ENCODE measurements around the gene CDC34. TPM values are rescaled to one million over a fixed set of nuclear protein-coding genes. Genes with fewer than 3 reads are reported as not detected.

CDC34 gene
- total and polyA plus RNA-seq, 9 of the 15 experiments (the other 6 are each of a cell fraction or from before 2014, with no cell fraction given): 0.80 to 203 (median 65.5) TPM

DNA sequence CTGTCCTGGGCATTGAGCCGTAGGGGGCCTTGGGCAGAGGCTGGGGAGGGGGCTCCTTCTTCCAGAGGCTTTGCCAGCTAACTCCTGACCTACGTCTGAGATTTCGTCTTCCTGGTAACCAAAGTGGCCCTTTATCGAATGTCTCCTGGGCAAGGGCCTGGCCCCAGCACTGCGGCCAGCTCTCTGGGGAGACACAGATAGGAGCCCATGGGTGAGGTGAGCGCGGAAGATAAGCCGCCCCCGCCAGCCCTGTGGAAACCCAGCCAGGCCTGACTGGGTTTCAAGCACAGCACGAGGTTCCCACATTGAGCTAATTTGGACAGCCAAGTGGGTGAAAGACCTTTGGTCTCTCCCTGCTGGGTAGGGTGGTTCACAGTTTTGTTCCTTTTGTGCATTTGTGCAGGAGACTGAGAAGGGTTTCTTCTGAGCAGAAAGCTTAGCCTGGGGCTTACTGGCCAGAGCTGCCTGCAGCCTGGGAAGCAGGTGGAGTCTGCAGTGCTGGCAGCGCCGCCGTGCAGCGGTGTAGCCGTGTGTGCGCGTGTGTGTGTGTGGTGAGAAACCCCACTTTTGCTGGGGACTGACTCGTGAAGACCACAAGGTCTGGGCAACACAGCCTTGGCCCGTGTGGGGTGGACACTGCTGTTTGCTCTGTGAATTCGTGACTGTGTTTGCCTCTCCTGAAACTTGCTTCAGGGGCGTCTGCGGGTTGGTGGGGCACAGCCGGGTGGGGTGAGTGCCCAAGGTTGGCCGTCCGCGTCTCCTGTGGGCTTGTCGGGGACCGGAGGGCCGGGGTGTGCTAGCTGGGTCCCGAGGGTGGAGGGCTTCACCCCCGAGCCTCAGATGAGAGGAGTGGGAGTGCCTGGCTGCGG is 43.3 kb downstream of the CDC34 start (continued):
- TF ChIP-seq, protein P1, sequence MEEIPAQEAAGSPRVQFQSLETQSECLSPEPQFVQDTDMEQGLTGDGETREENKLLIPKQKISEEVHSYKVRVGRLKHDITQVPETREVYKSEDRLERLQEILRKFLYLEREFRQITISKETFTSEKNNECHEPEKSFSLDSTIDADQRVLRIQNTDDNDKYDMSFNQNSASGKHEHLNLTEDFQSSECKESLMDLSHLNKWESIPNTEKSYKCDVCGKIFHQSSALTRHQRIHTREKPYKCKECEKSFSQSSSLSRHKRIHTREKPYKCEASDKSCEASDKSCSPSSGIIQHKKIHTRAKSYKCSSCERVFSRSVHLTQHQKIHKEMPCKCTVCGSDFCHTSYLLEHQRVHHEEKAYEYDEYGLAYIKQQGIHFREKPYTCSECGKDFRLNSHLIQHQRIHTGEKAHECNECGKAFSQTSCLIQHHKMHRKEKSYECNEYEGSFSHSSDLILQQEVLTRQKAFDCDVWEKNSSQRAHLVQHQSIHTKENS (CRISPR knock-in tag; IDR thresholded peaks at IDR 0.05): no peak
- no peak for TF ChIP-seq ZNF232 (CRISPR knock-in tag; IDR thresholded peaks at IDR 0.05)
- TF ChIP-seq, protein P2, sequence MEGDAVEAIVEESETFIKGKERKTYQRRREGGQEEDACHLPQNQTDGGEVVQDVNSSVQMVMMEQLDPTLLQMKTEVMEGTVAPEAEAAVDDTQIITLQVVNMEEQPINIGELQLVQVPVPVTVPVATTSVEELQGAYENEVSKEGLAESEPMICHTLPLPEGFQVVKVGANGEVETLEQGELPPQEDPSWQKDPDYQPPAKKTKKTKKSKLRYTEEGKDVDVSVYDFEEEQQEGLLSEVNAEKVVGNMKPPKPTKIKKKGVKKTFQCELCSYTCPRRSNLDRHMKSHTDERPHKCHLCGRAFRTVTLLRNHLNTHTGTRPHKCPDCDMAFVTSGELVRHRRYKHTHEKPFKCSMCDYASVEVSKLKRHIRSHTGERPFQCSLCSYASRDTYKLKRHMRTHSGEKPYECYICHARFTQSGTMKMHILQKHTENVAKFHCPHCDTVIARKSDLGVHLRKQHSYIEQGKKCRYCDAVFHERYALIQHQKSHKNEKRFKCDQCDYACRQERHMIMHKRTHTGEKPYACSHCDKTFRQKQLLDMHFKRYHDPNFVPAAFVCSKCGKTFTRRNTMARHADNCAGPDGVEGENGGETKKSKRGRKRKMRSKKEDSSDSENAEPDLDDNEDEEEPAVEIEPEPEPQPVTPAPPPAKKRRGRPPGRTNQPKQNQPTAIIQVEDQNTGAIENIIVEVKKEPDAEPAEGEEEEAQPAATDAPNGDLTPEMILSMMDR (IDR thresholded peaks at IDR 0.05 in 2 of 3, conservative IDR thresholded peaks at IDR 0.05 in 1 of 3; ENCODE audit: insufficient read depth in 2 of 3, low read depth in 1 of 3, low read length in 3 of 3): peak in 1 of 3 experiments; percentile 5; a peak in 1 of 6 replicates
- TF ChIP-seq HDAC8 (tag; IDR thresholded peaks at IDR 0.05): no peak
- peak; percentile 58; the same call in 1 of the 2 replicates for TF ChIP-seq GTF2F1 (IDR thresholded peaks at IDR 0.05; ENCODE audit: low read depth, low read length)
- TF ChIP-seq CREBBP (IDR thresholded peaks at IDR 0.05; ENCODE audit: low read depth, low read length): no peak
- TF ChIP-seq ZNF764 (CRISPR knock-in tag; IDR thresholded peaks at IDR 0.05; ENCODE audit: low read depth): no peak
- peak; percentile 76; the same call in 1 of the 2 replicates for TF ChIP-seq NBN (IDR thresholded peaks at IDR 0.05; ENCODE audit: low read depth)
- TF ChIP-seq, protein P3, sequence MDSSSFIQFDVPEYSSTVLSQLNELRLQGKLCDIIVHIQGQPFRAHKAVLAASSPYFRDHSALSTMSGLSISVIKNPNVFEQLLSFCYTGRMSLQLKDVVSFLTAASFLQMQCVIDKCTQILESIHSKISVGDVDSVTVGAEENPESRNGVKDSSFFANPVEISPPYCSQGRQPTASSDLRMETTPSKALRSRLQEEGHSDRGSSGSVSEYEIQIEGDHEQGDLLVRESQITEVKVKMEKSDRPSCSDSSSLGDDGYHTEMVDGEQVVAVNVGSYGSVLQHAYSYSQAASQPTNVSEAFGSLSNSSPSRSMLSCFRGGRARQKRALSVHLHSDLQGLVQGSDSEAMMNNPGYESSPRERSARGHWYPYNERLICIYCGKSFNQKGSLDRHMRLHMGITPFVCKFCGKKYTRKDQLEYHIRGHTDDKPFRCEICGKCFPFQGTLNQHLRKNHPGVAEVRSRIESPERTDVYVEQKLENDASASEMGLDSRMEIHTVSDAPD (CRISPR knock-in tag; IDR thresholded peaks at IDR 0.05): no peak
- peak; percentile 25 for TF ChIP-seq KDM5B (IDR thresholded peaks at IDR 0.05; ENCODE audit: insufficient replicate concordance, low read depth, low read length)
- TF ChIP-seq SUPT5H (IDR thresholded peaks at IDR 0.05): 0 out of 2 replicates have a peak, but pooled peaks have one; percentile 13
- TF ChIP-seq SP2 (IDR thresholded peaks at IDR 0.05; ENCODE audit: extremely low read depth, low read depth, low read length, poor library complexity, severe bottlenecking): no peak
- 0 out of 2 replicates have a peak, but pooled peaks have one; percentile 72 for TF ChIP-seq NFATC3 (IDR thresholded peaks at IDR 0.05)
- TF ChIP-seq, protein P4, sequence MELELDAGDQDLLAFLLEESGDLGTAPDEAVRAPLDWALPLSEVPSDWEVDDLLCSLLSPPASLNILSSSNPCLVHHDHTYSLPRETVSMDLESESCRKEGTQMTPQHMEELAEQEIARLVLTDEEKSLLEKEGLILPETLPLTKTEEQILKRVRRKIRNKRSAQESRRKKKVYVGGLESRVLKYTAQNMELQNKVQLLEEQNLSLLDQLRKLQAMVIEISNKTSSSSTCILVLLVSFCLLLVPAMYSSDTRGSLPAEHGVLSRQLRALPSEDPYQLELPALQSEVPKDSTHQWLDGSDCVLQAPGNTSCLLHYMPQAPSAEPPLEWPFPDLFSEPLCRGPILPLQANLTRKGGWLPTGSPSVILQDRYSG (tag; conservative IDR thresholded peaks at IDR 0.05; ENCODE audit: low read depth): peak; percentile 58; the same call in 1 of the 2 replicates
- no peak for TF ChIP-seq SPI1 (IDR thresholded peaks at IDR 0.05; ENCODE audit: borderline replicate concordance, low read depth, low read length)
- TF ChIP-seq, protein P5, sequence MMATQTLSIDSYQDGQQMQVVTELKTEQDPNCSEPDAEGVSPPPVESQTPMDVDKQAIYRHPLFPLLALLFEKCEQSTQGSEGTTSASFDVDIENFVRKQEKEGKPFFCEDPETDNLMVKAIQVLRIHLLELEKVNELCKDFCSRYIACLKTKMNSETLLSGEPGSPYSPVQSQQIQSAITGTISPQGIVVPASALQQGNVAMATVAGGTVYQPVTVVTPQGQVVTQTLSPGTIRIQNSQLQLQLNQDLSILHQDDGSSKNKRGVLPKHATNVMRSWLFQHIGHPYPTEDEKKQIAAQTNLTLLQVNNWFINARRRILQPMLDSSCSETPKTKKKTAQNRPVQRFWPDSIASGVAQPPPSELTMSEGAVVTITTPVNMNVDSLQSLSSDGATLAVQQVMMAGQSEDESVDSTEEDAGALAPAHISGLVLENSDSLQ (IDR thresholded peaks at IDR 0.05): no peak
- TF ChIP-seq, protein P6, sequence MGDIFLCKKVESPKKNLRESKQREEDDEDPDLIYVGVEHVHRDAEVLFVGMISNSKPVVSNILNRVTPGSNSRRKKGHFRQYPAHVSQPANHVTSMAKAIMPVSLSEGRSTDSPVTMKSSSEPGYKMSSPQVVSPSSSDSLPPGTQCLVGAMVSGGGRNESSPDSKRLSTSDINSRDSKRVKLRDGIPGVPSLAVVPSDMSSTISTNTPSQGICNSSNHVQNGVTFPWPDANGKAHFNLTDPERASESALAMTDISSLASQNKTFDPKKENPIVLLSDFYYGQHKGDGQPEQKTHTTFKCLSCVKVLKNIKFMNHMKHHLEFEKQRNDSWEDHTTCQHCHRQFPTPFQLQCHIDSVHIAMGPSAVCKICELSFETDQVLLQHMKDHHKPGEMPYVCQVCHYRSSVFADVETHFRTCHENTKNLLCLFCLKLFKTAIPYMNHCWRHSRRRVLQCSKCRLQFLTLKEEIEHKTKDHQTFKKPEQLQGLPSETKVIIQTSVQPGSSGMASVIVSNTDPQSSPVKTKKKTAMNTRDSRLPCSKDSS (IDR thresholded peaks at IDR 0.05; ENCODE audit: low read depth, partially characterized antibody): no peak

Data from K562 (cell line).